Measurements from ENCODE around the gene MYH7.
"Not testable (repeated sequence)": the region's sequence is repeated elsewhere in the genome, so short reads cannot be mapped to it uniquely, and the experiment has no call there.

The MYH7 gene

DNA sequence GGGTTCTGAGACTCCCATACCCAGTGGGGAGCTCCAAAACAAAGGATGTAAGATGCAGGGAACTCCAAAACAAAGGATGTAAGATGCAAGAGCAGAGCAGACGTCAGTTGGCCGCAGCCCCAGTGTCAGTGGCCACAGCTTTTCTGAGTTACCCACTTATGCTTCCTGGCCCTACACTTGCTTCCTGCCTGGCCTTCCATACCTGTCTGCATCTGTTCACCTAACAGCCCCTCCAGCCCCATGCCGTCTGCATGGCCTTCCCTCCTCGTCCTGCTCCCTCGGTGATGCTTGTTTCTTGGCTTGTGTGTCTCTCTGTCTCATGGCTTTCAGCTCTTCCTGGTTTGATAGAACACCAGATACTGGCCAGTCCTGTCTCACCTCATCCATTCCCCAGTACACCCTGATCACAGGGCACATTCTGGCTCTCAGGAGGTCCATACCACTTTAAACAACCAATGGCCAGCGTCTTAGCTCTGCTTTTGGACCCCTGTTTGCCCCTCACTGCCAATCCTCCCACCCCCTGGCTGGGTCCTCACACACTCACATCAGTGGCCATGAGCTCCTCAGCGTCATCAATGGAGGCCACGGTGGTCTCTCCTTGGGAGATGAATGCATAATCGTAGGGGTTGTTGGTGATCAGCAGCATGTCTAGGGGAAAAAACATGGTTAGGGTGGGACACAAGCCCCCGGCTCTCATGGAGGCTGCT is 5.3 kb downstream of the MYH7 start:
- no peak for DNase-seq (ENCODE audit: low read depth in 2 of 2)

DNA sequence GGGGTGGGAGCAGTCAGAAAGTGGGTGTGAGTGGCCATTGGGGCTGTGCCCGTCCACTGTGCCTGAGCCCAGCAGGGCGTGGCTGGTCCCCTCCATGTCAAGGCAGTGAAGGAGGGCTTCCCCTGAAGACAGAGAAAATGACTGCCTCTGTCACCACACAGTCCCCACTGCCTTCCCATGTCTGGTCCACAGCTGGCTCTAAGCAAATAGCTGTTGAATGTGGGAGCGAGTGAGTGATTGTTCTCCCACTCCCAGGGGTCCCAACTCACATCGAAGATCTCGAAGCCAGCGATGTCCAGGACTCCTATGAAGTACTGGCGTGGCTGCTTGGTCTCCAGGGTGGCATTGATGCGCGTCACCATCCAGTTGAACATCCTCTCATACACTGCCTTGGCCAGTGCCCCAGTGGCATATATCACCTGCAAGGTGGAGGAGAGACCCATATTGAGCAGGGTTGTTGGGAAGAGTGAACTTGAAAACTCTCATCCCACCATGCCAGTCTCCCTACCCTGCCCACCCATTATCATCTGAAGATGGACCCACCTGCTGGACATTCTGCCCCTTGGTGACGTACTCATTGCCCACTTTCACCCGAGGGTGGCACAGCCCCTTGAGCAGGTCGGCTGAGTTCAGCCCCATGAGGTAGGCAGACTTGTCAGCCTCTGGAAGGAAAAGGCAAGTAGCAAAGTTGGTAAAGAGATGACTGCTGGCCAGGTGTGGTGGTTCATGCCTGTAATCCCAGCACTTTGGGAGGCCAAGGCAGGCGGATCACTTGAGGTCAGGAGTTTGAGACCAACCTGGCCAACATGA is 6.6 kb downstream of the MYH7 start:
- no peak for DNase-seq (ENCODE audit: low read depth in 2 of 2)

DNA sequence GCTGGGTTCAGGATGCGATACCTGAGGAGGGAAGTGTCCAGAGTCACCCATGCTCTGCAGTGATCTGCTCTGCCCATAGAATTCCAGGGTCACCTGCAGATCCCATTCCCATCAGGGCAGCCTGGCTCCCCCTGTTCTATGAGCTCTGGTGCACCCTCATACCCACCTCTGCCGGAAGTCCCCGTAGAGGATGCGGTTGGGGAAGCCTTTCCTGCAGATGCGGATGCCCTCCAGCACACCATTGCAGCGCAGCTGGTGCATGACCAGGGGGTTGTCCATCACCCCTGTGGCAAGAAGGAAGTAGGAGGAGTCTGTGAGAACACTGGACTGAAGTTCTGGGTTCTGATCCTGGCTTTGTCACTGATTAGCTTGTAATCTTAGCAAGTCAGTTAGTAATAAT is 9.7 kb downstream of the MYH7 start:
- not testable (repeated sequence) for DNase-seq (ENCODE audit: low read depth in 2 of 2)

DNA sequence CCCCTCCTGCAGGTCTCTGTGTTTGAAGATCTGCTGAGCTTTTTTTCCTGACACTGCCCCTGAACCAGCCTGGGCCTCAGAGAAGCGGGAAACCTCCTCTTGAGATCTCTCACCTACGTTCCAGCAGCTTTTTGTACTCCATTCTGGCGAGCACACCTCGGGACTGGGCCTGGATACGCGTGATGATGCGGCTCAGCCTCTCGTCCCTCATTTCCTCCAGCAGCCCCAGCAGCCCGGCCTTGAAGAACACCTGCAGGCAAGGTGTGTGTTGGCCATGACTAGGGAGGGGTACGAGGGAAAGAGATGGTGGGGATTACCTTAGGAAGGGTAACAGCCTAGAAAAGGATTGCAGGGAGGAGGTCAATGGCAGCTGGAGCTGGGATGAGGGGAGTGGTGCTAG is 10.3 kb downstream of the MYH7 start:
- DNase-seq (ENCODE audit: low read depth in 2 of 2) = no peak

DNA sequence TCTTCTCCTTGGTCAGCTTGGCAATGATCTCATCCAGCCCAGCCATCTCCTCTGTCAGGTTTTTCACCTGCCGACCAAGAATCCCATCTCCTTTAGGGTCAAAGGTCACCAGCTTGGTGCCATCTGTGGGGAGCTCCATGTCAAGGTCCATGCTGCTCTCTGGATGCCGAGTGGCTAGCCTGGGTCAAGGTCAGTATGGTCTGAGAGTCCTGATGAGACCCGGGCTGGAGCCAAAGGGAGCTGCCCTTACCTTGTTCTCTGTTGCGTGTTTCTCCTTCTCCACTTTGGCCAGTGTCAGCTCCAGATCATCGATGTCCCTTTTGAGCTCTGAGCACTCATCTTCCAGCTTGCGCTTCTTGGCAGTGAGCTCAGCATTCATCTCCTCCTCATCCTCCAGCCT is 11.8 kb downstream of the MYH7 start:
- no peak for DNase-seq (ENCODE audit: low read depth in 2 of 2)

DNA sequence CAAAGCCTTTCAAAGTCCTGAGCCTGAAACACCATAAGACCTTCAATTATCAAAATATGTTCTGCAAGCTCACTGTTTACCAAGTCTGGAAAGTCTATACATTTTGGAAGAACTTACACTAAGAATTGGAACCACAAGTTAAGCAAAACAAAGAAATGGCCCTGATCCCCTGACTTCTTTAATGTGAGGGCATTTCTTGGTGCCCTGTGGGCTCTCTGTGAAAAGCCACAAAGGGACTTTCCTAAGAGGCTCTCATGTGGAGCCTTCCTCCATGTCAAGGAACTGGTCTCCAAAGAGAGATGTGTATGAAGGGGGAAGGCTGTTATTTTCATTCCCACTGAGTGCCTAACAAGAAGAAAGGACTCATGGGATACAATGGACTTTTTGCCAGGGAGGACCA is 13.9 kb downstream of the MYH7 start:
- DNase-seq (ENCODE audit: low read depth in 2 of 2) = no peak

DNA sequence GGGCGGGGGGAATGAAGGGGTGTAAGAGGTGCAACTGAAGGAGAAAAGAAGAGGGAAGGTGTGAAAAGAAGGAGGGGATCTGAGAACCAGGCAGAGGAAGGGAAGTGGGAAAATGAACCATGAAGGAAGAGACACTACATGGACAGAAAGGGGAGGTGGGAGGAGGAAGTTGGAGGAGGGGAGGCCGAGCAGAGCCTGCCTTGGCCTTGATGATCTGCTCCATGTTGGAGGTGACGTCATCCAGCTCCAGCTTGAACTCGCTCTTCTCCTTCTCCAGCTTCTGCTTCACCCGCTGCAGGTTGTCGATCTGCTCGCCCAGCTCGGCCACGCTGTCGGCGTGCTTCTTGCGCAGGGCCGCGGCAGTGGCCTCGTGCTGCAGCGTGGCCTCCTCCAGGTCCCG is 15.8 kb downstream of the MYH7 start:
- not testable (repeated sequence) for DNase-seq (ENCODE audit: low read depth in 2 of 2)

DNA sequence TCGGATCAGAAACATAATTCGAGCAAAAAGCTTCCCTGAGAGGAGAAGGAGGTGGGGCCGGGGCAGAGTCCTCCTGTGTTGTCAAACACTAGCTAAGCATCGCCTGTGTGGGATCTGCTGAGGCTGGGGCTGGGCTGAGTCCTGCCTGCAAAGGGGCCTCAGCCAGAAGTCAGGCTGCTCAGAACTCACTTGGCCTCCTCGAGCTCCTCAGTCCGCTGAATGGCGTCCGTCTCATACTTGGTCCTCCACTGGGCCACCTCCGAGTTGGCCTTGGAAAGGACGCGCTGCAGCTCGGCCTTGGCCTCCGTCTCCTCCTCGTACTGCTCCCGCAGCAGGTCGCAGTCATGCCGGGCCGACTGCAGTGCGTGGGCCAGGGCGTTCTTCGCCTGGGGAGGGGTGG is 17.4 kb downstream of the MYH7 start:
- no peak for DNase-seq (ENCODE audit: low read depth in 2 of 2)

DNA sequence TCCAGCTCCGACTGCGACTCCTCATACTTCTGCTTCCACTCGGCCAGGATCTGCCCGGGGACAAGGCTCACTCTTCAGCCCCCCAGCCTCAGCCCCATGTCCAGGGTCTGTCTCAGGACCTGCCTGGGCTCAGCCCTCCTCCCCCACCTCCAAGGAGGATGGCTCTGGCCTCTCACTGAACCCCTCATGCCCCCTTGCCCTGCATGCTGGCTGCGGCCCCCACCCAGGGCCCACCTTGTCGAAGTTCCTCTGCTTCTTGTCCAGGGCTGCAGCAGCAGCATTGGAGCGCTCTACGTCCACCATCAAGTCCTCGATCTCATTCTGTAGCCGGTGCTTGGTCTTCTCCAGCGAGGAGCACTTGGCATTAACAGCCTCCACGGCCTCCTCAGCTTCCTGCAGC is 18.2 kb downstream of the MYH7 start:
- DNase-seq (ENCODE audit: low read depth in 2 of 2) = not testable (repeated sequence)

DNA sequence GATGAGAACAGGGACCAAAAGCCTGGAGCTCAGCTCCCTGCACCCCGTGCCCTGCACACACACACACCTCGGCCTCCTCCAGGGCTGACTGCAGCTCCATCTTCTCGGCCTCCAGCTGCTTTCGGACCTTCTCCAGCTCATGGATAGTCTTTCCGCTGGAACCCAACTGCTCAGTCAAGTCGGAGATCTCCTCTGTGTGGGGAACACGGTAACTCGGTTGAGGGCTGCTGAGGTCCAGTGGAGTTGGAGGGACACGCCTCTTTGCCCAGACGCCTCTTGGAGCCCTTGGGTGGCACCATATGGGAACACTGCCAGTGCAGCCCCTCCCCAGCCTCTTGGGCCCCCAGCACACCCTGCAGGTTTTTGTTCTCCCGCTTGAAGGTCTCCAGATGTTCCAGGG is 18.7 kb downstream of the MYH7 start:
- no peak for DNase-seq (ENCODE audit: low read depth in 2 of 2)

DNA sequence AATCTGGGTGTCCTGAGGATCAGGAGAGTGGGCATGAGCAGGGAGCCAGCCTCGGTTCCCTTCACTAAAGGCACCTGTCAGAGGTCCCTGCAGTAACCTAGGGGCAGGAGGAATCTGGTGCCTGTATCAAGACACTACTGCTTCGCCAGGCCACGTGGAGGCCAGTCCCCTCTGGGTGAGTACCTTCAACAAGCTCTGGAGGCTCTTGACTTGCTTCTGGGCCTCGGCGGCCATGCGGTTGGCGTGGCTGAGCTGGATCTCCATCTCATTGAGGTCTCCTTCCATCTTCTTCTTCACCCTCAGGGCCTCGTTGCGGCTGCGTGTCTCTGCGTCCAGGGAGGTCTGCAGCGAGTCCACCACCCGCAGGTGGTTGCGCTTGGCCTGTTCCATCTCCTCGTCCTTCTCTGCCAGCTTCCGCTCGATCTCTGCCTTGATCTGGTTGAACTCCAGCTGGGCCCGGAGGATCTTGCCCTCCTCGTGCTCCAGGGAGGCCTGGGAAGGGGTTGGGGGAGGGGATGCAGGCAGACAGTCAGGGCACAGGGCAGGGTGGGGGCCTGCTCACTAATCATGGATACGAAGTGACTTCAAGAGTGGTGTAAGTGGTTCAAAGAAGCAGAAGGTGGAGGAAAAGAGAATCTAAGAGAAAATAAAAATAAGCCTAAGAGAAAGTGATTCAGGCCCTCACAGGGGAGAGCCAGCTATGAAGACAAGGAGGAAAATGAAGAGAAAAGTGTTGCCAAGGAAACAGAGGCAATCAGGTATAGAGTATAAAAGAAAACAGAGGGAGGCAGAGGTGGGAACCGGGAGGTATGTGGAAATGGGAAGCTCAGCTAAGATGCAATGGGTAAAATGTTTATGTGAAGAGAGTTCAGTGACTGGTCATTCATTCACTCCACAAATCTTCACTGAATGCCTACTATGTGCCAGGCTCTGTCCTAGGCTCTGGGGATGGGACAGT is 19.4 kb downstream of the MYH7 start:
- no peak for DNase-seq (ENCODE audit: low read depth in 2 of 2)

DNA sequence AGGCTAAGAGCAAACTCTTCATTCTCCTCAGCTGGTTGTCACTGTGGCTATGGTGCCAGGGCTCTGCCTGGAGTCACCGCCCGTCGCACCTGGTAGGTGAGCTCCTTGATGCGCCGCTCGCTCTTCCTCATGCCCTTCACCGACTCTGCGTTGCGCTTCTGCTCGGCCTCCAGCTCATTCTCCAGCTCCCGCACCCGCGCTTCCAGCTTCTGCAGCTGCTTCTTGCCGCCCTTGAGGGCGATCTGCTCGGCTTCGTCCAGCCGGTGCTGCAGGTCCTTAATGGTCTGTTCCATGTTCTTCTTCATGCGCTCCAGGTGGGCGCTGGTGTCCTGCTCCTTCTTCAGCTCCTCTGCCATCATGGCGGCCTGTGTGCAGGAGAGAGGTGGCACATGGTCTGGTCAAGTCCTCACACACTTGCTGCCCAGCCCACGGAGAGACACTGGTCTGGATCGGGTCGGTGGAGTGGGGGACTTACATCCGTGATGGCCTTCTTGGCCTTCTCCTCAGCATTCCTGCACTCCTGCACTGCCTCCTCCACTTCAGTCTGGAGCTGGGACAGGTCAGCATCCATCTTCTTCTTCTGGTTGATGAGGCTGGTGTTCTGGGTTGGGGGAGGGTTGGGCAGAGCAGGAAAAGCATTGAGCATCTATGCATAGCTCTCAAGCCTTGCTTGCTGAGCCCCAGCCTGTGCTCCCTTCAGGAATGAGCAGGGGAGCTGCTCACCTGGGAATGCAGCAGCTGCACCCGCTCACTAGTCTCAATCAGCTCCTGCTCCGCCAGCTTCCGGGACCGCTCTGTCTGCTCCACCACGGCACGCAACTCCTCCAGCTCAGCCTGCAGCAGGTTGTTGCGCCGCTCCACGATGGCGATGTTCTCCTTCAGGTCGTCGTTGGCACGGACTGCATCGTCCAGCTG is 20.3 kb downstream of the MYH7 start:
- no peak for DNase-seq (ENCODE audit: low read depth in 2 of 2)

DNA sequence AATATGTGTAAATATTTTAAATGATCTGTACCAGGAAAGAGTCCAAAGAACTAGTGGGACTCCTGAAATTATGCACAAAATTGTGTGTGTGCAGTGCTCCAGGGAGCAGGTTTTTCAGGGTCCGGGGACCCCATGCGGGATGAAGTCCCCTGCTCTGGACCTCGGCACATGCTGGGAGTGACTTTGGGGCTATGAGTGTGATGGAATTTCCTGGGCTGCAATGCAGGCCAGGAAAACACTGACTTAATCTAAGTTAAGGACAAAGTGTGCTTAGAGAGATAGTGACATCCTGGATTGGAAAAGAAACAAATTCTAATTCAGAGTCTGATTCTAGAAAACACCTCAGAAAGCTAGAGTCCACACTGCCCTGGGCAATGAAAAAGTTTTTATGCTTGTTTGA is 21.2 kb downstream of the MYH7 start:
- DNase-seq (ENCODE audit: low read depth in 2 of 2) = no peak

DNA sequence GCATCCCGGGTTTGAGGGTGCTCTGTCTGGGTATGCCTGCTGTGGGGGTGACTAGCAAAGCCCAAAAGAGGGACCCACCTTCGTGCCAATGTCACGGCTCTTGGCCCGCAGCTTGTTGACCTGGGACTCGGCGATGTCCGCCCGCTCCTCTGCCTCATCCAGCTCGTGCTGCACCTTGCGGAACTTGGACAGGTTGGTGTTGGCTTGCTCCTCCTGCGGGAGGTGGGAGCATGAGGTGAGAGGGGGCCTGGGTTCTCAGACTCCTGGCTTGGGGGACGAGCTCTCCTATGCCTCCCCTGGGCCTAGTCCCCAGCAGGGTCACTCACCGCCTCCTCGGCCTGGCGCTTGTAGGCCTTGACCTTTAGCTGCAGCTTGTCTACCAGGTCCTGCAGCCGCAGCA is 21.8 kb downstream of the MYH7 start:
- DNase-seq (ENCODE audit: low read depth in 2 of 2) = no peak

DNA sequence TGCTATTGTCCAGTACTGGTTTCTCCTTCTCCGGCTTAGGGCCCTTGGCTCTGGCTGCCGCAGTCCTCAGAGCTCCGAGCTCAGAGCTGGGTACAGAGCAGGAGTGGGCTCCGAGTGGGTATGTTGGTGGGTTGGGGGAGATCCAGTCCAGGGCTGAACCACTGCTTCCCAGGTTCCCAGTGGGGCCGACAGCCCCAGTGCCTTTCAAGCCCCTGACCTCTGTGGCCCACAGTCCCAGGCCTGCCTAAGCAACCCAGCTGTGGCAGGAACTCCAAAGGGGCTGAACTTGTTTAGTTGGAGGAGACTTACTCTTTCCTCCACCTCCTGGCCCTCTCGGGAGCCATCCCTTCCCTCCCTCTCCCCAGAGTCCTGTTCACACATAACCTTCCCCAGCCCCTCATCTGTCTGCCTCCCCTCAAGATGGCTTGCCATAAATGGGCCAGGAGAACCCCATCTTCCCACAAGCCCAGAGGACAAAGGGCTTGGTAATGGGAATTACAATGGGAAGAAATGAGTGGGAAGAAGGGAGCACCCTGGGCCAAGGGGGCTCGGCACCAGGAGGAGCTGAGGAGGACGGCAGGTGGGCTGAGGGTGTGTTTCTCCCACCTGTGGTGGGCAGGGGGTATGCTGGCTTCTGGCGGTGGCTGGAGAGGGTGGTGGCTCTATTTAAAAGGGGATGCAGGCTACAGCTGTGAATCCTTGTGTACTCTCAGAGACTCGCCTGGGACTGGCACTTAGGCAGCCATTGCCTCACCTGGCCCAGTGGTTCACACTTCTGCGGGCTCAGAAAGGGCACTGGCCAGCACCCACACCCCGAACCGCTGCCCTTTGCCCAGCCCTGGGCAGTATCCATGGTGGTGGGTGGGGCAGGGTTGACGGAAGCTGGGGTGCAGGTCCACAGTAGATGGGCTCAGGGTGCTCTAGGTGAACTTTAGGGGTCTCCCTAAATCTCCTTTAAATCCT is 23.6 kb downstream of the MYH7 start:
- no peak for DNase-seq (ENCODE audit: low read depth in 2 of 2)

DNA sequence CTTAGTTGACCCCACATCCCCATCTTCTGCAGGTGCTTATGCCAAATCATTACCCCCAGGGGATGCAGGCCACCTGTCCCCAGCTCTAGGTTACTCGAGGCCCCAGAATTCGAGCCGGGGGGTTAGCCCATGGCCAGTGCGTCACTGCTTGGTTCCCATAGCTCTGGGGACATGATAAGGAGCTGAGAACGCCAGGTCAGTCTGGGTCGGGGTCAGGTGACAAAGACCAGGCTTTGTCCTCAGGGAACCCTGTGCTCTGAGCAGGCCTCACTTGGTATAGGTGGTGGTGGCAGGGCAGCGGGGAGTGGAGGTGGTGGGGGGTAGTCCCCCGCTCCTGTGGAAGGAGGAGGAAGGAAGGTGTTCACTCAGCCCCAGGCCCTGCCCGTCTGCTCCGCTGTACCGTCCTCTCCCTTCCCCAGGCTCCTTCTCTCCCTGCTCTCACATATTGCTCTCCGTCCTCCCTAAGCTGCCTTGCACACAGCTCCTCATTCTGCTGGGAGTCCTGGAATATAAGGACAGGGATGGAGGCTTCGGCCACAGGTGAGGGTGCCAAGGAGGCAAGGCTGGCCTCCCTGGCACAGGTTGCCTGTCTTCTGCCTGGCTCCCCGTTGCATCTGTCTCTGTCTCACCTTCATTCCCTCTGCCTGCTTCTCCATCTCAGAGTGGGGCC is 25.4 kb downstream of the MYH7 start:
- DNase-seq (ENCODE audit: low read depth in 2 of 2) = no peak

DNA sequence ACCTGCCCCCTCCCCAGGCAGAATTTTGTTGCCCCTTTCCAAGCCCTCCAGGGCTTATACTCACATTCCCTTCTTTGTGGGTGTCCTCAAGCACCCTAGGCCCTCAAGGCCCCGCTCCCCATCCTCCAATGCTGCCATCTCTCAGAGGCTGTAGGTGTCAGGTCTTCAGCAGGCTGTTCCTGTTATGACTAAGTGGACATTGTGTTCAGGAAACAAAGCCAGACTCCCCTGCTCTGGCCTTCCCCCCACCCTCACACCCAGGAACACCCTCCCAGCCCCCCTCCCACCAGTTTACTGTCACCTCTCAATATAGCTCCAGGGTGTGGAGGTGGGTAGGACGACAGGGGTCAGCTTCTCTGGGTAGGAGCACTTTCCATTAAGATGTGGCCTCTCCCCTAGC is 26.0 kb downstream of the MYH7 start:
- no peak for DNase-seq (ENCODE audit: low read depth in 2 of 2)

DNA sequence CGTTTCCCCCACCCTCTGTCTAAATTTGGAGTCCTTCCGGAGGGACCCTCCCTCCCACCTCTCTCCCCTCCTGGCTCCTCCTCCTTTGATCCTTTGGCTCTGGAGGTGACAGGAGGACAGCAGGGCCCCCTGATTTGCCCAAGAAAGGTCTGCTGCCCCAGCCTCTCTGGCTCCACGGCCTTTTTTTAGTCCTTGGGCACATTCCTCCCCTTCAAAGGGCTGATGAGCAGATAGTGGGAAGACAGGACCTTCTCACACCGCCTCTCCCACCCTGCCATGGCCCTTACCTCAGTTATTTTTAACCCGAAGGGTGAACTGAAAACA is 27.2 kb downstream of the MYH7 start:
- DNase-seq (ENCODE audit: low read depth in 2 of 2) = no peak

DNA sequence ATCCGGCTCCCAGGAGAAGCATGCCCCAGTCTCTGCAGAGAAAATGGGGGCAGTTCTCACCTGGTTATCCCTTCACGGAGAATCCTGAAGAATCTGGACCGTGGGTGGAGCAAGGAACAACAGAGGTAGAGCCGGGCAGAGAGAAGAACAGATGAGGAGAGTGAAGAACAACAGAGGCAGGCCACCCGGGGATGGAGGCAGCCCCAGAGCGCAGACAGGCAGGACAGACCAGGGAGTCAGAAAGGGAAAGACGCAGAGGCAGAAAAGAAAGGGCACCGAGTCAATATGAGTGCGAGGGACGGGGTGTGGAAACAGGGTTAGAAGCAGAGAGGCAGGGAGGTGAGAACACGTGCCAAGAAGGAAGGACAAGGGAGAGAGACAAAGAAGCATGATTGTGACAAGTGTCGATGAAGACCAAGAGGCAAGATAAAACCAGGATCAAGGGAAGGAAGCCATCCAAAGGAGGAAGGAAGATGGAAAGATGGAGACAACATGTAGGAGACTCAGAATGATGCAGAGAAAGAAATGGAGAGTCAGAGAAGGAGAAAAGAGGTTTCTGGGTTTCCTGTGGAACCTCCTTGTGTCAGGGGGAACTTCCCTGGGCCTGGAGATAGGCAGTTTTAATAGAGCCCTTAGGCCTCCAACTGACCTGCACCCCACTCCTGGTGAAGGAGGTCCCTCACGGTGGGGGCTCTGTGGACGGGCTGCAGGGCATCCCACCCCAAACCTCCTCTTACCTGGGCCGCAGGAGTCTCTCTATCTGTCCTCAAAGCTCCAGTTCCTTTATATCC is 27.7 kb downstream of the MYH7 start, which contains the start of gene MYH6:
Gene MYH6 (minus strand): TSS at position 758 of the 791 bp plus-strand sequence. CDS start 1,050 bp downstream, outside the sequence.
- no peak for DNase-seq (ENCODE audit: low read depth in 2 of 2)

Data from stimulated activated CD4-positive, alpha-beta T cell treated with anti-CD3 and anti-CD28 coated beads, Interleukin-15, amount 100 ng/mL, for 48 hours (primary cell).